KMS-11 (cell line): Measurements from ENCODE around the gene KIAA0319L.
"Not testable (repeated sequence)": the region's sequence is repeated elsewhere in the genome, so short reads cannot be mapped to it uniquely, and the experiment has no call there.

Experiments used
- H2AFZ ChIP-seq: fragments of 200-600 bp; sonication (generic); 2 replicates; pipeline ENCODE4 v1.6.1; 2016; ENCODE audit warnings: antibody characterized with exemption, mixed run types, low read depth
- H3K27ac ChIP-seq: fragments of 200-600 bp; sonication (generic); 2 replicates; pipeline ENCODE4 v1.6.1; 2016; ENCODE audit warnings: mild to moderate bottlenecking, mixed run types
- H3K27me3 ChIP-seq: fragments of 200-600 bp; sonication (generic); 2 replicates; pipeline ENCODE4 v1.6.1; 2017; ENCODE audit warnings: mild to moderate bottlenecking, low read depth, mixed run types, moderate library complexity; ENCODE audit not compliant: insufficient read depth
- H3K36me3 ChIP-seq: fragments of 200-600 bp; sonication (generic); 2 replicates; pipeline ENCODE4 v1.6.1; 2017; ENCODE audit warnings: mild to moderate bottlenecking, mixed run types; ENCODE audit not compliant: insufficient read depth
- H3K4me1 ChIP-seq: fragments of 200-600 bp; sonication (generic); 2 replicates; pipeline ENCODE4 v1.6.1; 2016; ENCODE audit warnings: mild to moderate bottlenecking, low read depth, mixed run types; ENCODE audit not compliant: poor library complexity, severe bottlenecking
- H3K4me2 ChIP-seq: fragments of 200-600 bp; sonication (generic); 2 replicates; pipeline ENCODE4 v1.7.0; 2016; ENCODE audit warnings: mild to moderate bottlenecking, mixed run types
- H3K4me3 ChIP-seq: fragments of 200-600 bp; sonication (generic); IDR thresholded peaks from 2 replicates; pipeline ENCODE4 v1.6.1; 2017; ENCODE audit warnings: low read depth, low read length, mixed read lengths; ENCODE audit not compliant: insufficient read depth
- H3K79me2 ChIP-seq: fragments of 200-600 bp; sonication (generic); 2 replicates; pipeline ENCODE4 v1.6.1; 2016; ENCODE audit warnings: low read depth, mixed run types; ENCODE audit not compliant: insufficient read depth
- H3K9ac ChIP-seq: fragments of 200-600 bp; sonication (generic); 2 replicates; pipeline ENCODE4 v1.6.1; 2016; ENCODE audit warnings: mild to moderate bottlenecking, mixed run types
- H4K20me1 ChIP-seq: fragments of 200-600 bp; sonication (generic); 2 replicates; pipeline ENCODE4 v1.6.1; 2016; ENCODE audit warnings: mild to moderate bottlenecking, mixed run types; ENCODE audit not compliant: insufficient read depth
- TF ChIP-seq, protein P1 (sequence below): fragments of 200-600 bp; sonication (generic); conservative IDR thresholded peaks from 2 replicates; pipeline ENCODE4 v1.6.1; 2017; ENCODE audit warnings: low read depth, mild to moderate bottlenecking, antibody characterized with exemption, low read length, moderate library complexity, mixed read lengths

KIAA0319L gene

DNA sequence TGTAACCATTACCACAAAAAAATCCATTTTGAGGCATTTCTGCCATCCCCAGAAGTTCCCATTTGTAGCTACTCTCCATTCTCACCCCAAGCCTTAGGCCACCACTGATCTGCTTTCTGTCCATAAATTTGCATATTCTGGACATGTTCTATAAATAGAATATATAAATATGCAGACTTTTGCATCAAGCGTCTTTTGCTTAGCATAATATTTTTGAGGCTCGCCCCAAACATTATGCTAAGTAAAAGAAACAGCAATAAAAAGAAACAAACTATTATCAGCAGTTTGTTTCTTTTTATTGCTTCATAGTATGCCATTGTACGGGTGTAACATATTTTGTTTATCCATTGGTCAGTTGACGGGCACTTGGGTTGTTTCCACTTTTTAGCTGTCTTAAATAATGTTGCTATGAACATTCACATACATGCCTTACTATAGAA, 23.8 kb upstream of the KIAA0319L start:
- Histone ChIP-seq H4K20me1 (no peaks in the 10 kb centered on the region), H3K27ac (no peak overlapping the region), H3K4me3 (no peak overlapping the region), H3K4me2 (no peak overlapping the region), H3K36me3 (no peaks in the 10 kb centered on the region), H3K27me3 (no peaks in the 10 kb centered on the region), H3K4me1 (no peaks in the 10 kb centered on the region), H3K9ac (no peak overlapping the region), H2AFZ (no peak overlapping the region), H3K79me2 (no peaks in the 10 kb centered on the region)
- TF ChIP-seq, protein P1, sequence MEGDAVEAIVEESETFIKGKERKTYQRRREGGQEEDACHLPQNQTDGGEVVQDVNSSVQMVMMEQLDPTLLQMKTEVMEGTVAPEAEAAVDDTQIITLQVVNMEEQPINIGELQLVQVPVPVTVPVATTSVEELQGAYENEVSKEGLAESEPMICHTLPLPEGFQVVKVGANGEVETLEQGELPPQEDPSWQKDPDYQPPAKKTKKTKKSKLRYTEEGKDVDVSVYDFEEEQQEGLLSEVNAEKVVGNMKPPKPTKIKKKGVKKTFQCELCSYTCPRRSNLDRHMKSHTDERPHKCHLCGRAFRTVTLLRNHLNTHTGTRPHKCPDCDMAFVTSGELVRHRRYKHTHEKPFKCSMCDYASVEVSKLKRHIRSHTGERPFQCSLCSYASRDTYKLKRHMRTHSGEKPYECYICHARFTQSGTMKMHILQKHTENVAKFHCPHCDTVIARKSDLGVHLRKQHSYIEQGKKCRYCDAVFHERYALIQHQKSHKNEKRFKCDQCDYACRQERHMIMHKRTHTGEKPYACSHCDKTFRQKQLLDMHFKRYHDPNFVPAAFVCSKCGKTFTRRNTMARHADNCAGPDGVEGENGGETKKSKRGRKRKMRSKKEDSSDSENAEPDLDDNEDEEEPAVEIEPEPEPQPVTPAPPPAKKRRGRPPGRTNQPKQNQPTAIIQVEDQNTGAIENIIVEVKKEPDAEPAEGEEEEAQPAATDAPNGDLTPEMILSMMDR, result no peak

DNA sequence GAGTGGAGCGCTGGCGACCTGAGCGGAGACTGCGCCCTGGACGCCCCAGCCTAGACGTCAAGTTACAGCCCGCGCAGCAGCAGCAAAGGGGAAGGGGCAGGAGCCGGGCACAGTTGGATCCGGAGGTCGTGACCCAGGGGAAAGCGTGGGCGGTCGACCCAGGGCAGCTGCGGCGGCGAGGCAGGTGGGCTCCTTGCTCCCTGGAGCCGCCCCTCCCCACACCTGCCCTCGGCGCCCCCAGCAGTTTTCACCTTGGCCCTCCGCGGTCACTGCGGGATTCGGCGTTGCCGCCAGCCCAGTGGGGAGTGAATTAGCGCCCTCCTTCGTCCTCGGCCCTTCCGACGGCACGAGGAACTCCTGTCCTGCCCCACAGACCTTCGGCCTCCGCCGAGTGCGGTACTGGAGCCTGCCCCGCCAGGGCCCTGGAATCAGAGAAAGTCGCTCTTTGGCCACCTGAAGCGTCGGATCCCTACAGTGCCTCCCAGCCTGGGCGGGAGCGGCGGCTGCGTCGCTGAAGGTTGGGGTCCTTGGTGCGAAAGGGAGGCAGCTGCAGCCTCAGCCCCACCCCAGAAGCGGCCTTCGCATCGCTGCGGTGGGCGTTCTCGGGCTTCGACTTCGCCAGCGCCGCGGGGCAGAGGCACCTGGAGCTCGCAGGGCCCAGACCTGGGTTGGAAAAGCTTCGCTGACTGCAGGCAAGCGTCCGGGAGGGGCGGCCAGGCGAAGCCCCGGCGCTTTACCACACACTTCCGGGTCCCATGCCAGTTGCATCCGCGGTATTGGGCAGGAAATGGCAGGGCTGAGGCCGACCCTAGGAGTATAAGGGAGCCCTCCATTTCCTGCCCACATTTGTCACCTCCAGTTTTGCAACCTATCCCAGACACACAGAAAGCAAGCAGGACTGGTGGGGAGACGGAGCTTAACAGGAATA, 20.1 kb upstream of the KIAA0319L start:
- H3K4me3 ChIP-seq, result no peak overlapping the region
- H3K79me2 ChIP-seq, result no peaks in the 10 kb centered on the region
- no peak overlapping the region for H3K27ac ChIP-seq
- no peak overlapping the region for H3K4me2 ChIP-seq
- H4K20me1 ChIP-seq, result no peaks in the 10 kb centered on the region
- TF ChIP-seq, protein P1, result no peak
- no peaks in the 10 kb centered on the region for H3K36me3 ChIP-seq
- H3K9ac ChIP-seq, result no peak overlapping the region
- H2AFZ ChIP-seq, result no peak overlapping the region
- no peaks in the 10 kb centered on the region for H3K27me3 ChIP-seq
- no peaks in the 10 kb centered on the region for H3K4me1 ChIP-seq

DNA sequence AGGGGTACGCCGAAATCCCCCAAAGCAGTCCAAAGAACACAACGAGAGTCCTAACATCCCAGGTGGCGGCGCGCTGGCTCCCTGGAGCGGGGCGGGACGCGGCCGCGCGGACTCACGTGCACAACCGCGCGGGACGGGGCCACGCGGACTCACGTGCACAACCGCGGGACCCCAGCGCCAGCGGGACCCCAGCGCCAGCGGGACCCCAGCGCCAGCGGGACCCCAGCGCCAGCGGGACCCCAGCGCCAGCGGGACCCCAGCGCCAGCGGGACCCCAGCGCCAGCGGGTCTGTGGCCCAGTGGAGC, 19.5 kb upstream of the KIAA0319L start:
- not testable (repeated sequence) for H2AFZ ChIP-seq, H4K20me1 ChIP-seq, H3K79me2 ChIP-seq, H3K4me2 ChIP-seq, H3K9ac ChIP-seq, H3K4me1 ChIP-seq, H3K4me3 ChIP-seq, H3K27ac ChIP-seq, H3K27me3 ChIP-seq, H3K36me3 ChIP-seq

DNA sequence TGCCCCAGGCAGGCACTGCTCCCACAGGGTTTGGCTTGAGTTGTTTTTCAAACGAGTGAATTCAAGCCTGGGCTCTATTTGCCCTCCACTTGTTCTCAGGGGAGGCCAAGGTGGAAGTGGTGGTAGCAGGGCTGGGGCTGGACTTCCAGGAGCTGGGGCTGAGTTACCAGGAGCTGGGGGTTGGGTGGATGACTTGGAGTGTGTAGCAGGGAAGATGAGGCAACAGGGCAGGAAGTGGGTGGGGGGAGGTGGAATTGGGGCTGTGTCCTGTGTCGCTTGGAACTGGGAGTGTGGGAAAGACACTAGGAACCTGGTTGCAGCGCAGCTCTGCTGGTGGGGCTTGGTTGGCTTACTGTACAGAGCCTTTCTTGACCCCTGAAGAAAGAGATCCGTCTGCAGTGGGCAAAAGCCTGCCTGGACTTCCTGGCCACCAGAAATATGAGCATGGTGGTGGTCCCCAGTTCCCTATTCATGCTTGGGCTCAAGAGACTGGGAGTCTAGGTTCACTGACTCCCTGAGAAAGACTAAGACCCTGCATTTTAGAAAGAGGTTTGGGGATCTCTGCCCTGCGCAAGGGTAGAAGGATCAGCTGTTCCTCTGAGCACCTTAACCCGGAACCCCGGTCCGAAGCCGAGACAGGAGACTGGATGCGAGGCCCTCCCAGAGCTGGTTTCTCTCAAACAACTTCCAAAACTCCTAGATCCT, 19.0 kb upstream of the KIAA0319L start:
- no peak overlapping the region for H3K4me3 ChIP-seq
- no peaks in the 10 kb centered on the region for H4K20me1 ChIP-seq
- H3K4me1 ChIP-seq, result no peaks in the 10 kb centered on the region
- H2AFZ ChIP-seq, result no peak overlapping the region
- H3K9ac ChIP-seq, result no peak overlapping the region
- H3K27me3 ChIP-seq, result no peaks in the 10 kb centered on the region
- H3K27ac ChIP-seq, result no peak overlapping the region
- no peaks in the 10 kb centered on the region for H3K79me2 ChIP-seq
- H3K4me2 ChIP-seq, result no peak overlapping the region
- H3K36me3 ChIP-seq, result no peaks in the 10 kb centered on the region
- TF ChIP-seq, protein P1, result no peak

DNA sequence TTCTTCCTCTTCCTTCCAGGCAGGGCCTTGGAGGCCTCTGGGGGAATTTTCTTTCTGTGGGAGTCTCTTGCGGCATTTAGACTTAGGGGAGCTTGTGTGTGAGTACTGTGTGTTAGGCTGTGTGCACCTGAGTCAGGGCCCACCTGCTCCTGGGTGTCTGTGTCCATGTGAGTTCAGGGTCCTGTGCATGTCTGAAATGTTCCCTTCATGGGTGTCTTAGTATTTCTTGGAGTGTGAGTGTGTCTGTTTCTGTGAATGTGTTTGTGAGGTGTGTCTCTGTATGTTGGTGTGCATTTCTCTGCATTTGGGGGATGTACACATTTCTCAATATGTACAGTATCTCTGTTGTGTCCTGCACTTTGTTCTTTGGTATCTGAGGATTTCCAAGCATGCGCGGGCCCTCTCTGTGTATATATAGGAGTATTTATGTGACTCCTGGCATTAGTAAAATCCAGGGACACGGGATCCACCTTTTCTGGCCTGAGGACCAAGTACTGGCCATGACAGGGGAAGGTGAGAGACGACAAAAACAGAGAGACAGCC, 18.3 kb upstream of the KIAA0319L start:
- Histone ChIP-seq H4K20me1 (no peaks in the 10 kb centered on the region), H3K36me3 (no peaks in the 10 kb centered on the region), H2AFZ (no peak overlapping the region), H3K27me3 (no peaks in the 10 kb centered on the region), H3K27ac (no peak overlapping the region), H3K4me1 (no peaks in the 10 kb centered on the region), H3K4me2 (no peak overlapping the region), H3K4me3 (no peak overlapping the region), H3K79me2 (no peaks in the 10 kb centered on the region), H3K9ac (no peak overlapping the region)
- TF ChIP-seq, protein P1, result no peak
